HEK293 (cell line): Measurements from ENCODE around the gene FBXL13.

Experiments
- CTCF ChIP-seq: fragments of 450-650 bp; formaldehyde crosslinking; IDR thresholded peaks from 2 replicates; pipeline ENCODE4 v1.5.1; 2016; ENCODE audit warnings: missing biosample characterization, missing genetic modification characterization
- YY1 ChIP-seq: fragments of 450-650 bp; formaldehyde crosslinking; IDR thresholded peaks from 2 replicates; pipeline ENCODE4 v1.5.1; 2018; ENCODE audit warnings: missing biosample characterization, missing genetic modification characterization
- ZNF830 ChIP-seq: fragments of 450-650 bp; IDR thresholded peaks from 2 replicates; pipeline ENCODE4 v1.5.0; 2018; ENCODE audit warnings: missing biosample characterization, missing genetic modification characterization, low read depth, mild to moderate bottlenecking, moderate library complexity

- TF ChIP-seq CTCF (tag by site-specific recombination) (no peak), ZNF830 (no peak), YY1 (tag by site-specific recombination) (no peak)
Measured at GRCh38 chr7:102811942-102812678, 262.5 kb downstream of the FBXL13 start.
